GM12878 (cell line): Measurements from ENCODE around the gene PDIK1L. TPM values are rescaled to one million over a fixed set of nuclear protein-coding genes. Genes with fewer than 3 reads are reported as not detected.

Experiments used
- ATAC-seq: fragments of 200-7000 bp; cut with Tn5 transposase; 3 replicates; pipeline ENCODE4 v1.9.1; 2020; ENCODE audit warnings: mild to moderate bottlenecking, moderate library complexity
- BruUV-seq: library from RNA; stranded (reverse); fragments of 400-500 nt; replicated peaks from 2 replicates; lab custom pipeline; 2021; lab: Mats Ljungman, UMichigan
- CTCF ChIA-PET: fragments of 300-600 bp; sonication (Branson Sonifier 250); formaldehyde crosslinking; extraction: SDS; loops from one replicate; lab custom pipeline; 2021; ENCODE audit warnings: inconsistent platforms; lab: Yijun Ruan, JAX
- POLR2A ChIA-PET: fragments of 350-600 bp; formaldehyde crosslinking; extraction: SDS; loops from one replicate; lab custom pipeline; 2021; ENCODE audit warnings: inconsistent platforms; lab: Charles Lee
- RAD21 ChIA-PET: fragments of 300-600 bp; sonication (Branson Sonifier 250); formaldehyde crosslinking; loops from one replicate; lab custom pipeline; 2023; ENCODE audit warnings: antibody characterized with exemption; ENCODE audit not compliant: unreplicated experiment; lab: Charles Lee
- SMC1A ChIA-PET: fragments of 300-600 bp; sonication (Branson Sonifier 250); formaldehyde crosslinking; loops from one replicate; lab custom pipeline; 2023; ENCODE audit not compliant: unreplicated experiment, uncharacterized antibody; lab: Charles Lee
- DNase-seq: peaks from one replicate; pipeline ENCODE4 v3.0.0-alpha.2; 2011; ENCODE audit warnings: low read depth, low spot score
- FAIRE-seq: peaks from 3 replicates; lab custom pipeline; 2011; peaks lifted over from hg19 to GRCh38; lab: Jason Lieb, UNC
- H2AFZ ChIP-seq: 2 replicates; pipeline ENCODE4 v1.6.0; 2011; ENCODE audit warnings: low read depth, low read length, control low read depth; ENCODE audit not compliant: control insufficient read depth
- H3K27ac ChIP-seq: 2 replicates; pipeline ENCODE4 v1.5.1; 2011; ENCODE audit warnings: control low read depth; ENCODE audit not compliant: control insufficient read depth, insufficient read depth
- H3K27me3 ChIP-seq, 2 experiments: replicated peaks in 1 of 2; 2 replicates each; pipeline versions ENCODE4 v1.6.0 to v1.6.1; 2011; ENCODE audit warnings: low read length in 1 of 2; ENCODE audit not compliant: control insufficient read depth in 2 of 2, insufficient read depth in 2 of 2
- H3K36me3 ChIP-seq, 2 experiments: 2 replicates each; pipeline ENCODE4 v1.5.1; 2011; ENCODE audit warnings: low read length in 1 of 2; ENCODE audit not compliant: control insufficient read depth in 2 of 2, insufficient read depth in 2 of 2
- H3K4me1 ChIP-seq: 2 replicates; pipeline ENCODE4 v1.6.1; 2011; ENCODE audit warnings: mild to moderate bottlenecking, low read length, moderate library complexity, mixed read lengths; ENCODE audit not compliant: control insufficient read depth, insufficient read depth
- H3K4me2 ChIP-seq: 2 replicates; pipeline ENCODE4 v1.6.0; 2011; ENCODE audit warnings: control low read depth; ENCODE audit not compliant: control insufficient read depth, insufficient read depth
- H3K4me3 ChIP-seq: fragments of 200-600 bp; sonication (generic); 2 replicates; pipeline ENCODE4 v1.5.1; 2016
- H3K79me2 ChIP-seq: 2 replicates; pipeline ENCODE4 v1.6.0; 2011; ENCODE audit warnings: low read length; ENCODE audit not compliant: control insufficient read depth, insufficient read depth
- H3K9ac ChIP-seq: 2 replicates; pipeline ENCODE4 v1.8.0; 2011; ENCODE audit warnings: low read length, control low read depth, mixed read lengths; ENCODE audit not compliant: control insufficient read depth, insufficient read depth
- H3K9me3 ChIP-seq: replicated peaks from 3 replicates; pipeline ENCODE4 v1.5.1; 2011; ENCODE audit warnings: mild to moderate bottlenecking, low read length; ENCODE audit not compliant: control insufficient read depth, insufficient read depth
- H4K20me1 ChIP-seq: 2 replicates; pipeline ENCODE4 v1.6.0; 2011; ENCODE audit not compliant: control insufficient read depth, insufficient read depth
- PKNOX1 ChIP-seq: fragments of 450-650 bp; IDR thresholded peaks from 2 replicates; pipeline ENCODE4 v1.6.1; 2016; ENCODE audit warnings: mild to moderate bottlenecking
- PRDM15 ChIP-seq: fragments of 450-650 bp; formaldehyde crosslinking; IDR thresholded peaks from 2 replicates; pipeline ENCODE4 v1.4.0; 2020; ENCODE audit warnings: mild to moderate bottlenecking, moderate library complexity
- SP1 ChIP-seq: IDR thresholded peaks from one replicate; pipeline ENCODE4 v1.6.1; 2011; ENCODE audit warnings: low read depth, low read length
- TCF7 ChIP-seq: IDR thresholded peaks from 2 replicates; pipeline ENCODE4 v1.6.1; 2014; ENCODE audit warnings: antibody characterized with exemption, borderline replicate concordance
- WGBS: methylation state at CpG from one replicate; pipeline ENCODE4 v1.1.6; 2016; ENCODE audit warnings: low lambda C conversion rate; ENCODE audit not compliant: insufficient replicate concordance, insufficient coverage; ENCODE audit errors: missing lambda C conversion rate; 5-methylcytosine and 5-hydroxymethylcytosine counted together
- in situ Hi-C: fragments of 300-500 bp; cut with MboI; formaldehyde crosslinking; loops from 9 replicates; pipeline ENCODE4 v1.14.3; 2018; ENCODE audit warnings: mixed read lengths
- intact Hi-C: fragments of 100-400 bp; cut with micrococcal nuclease; formaldehyde crosslinking; loops from one replicate; pipeline ENCODE4 v1.14.2; 2022; ENCODE audit not compliant: unreplicated experiment
- polyA plus RNA-seq, 11 experiments: library from polyadenylated mRNA; depleted of rRNA in 4 of 11; unstranded in 6 of 11; stranded (reverse) in 5 of 11; fragments of >200 nt; fragmentation: Nextera tagmentation in 4 of 11; fragmentation: Illumina TruSeq in 1 of 11; extraction: Ambion mirVana in 4 of 11; extraction: Trizol in 1 of 11; gene quantifications; 1 replicate in 1 of 11; 2 replicates in 10 of 11; pipeline versions ENCODE4 v1.2.1 to v1.2.3, GENCODE V29; 2011 to 2016; ENCODE audit warnings: inconsistent platforms in 2 of 11, missing spikeins in 2 of 11, low read depth in 1 of 11
- total RNA-seq, 4 experiments: library from RNA; depleted of rRNA in 3 of 4; stranded (reverse); fragments of >200 nt in 3 of 4; fragmentation: Illumina TruSeq in 1 of 4; extraction: Trizol in 1 of 4; gene quantifications; 2 replicates each; pipeline versions ENCODE4 v1.2.1 to v1.2.3, GENCODE V29; 2013 to 2021

The PDIK1L gene
- total and polyA plus RNA-seq, 10 of the 15 experiments (the other 5 are each of a cell fraction or from before 2014, with no cell fraction given), result 4.0 to 15.9 (median 10.5) TPM

- H3K36me3 ChIP-seq, result no peaks in the 10 kb centered on the region
- H3K4me1 ChIP-seq, result no peaks in the 10 kb centered on the region
- H3K9me3 ChIP-seq, result no peaks in the 10 kb centered on the region
- no peaks in the 10 kb centered on the region for H4K20me1 ChIP-seq
- H3K9ac ChIP-seq, result no peak overlapping the region
- in situ Hi-C loops, result no loop called here
- H3K4me2 ChIP-seq, result no peak overlapping the region
- no peak for ATAC-seq
- TF ChIP-seq SP1 (no peak), PRDM15 (CRISPR knock-in tag) (no peak), PKNOX1 (peak; percentile 56), TCF7 (no peak)
- TF ChIP-seq, all 136 proteins: peak for 1
- Histone ChIP-seq H3K27me3 (no peaks in the 10 kb centered on the region), H2AFZ (no peak overlapping the region), H3K27ac (no peak overlapping the region), H3K4me3 (no peak overlapping the region), H3K79me2 (no peaks in the 10 kb centered on the region)
- intact Hi-C loops, result no loop called here
- CTCF ChIA-PET, result interaction anchor here (2.6 kb wide), 1 partner anchor 13 kb away, joined by 7 read pairs; no protein-coding TSS in a partner anchor
- DNase-seq (no peak), FAIRE-seq (no peak)
- RAD21 ChIA-PET, result no interaction called here
- SMC1A ChIA-PET, result interaction anchor here (1.4 kb wide), 1 partner anchor 12 kb away, joined by 5 read pairs; no protein-coding TSS in a partner anchor
- 38% methylated on average over 5 of the region's 5 CpGs for WGBS
- BruUV-seq, result no TSS peak
- POLR2A ChIA-PET, result no interaction called here
These were observed 20.7 kb downstream of the PDIK1L start for GRCh38 chr1:26132128-26132833.
